IMR-90 (cell line): Measurements from ENCODE around the gene MMS19. TPM values are rescaled to one million over a fixed set of nuclear protein-coding genes. Genes with fewer than 3 reads are reported as not detected.

Experiments
- ATAC-seq: fragments of 200-7000 bp; cut with Tn5 transposase; 2 replicates; pipeline ENCODE4 v1.9.1; 2020; ENCODE audit warnings: low read depth, mild to moderate bottlenecking, moderate library complexity
- BruUV-seq: library from RNA; stranded (reverse); fragments of 400-500 nt; replicated peaks from 2 replicates; lab custom pipeline; 2021; lab: Mats Ljungman, UMichigan
- CTCF ChIA-PET: fragments of 300-600 bp; formaldehyde crosslinking; extraction: SDS; loops from one replicate; lab custom pipeline; 2021; ENCODE audit warnings: antibody characterized with exemption; lab: Yijun Ruan, JAX
- POLR2A ChIA-PET: fragments of 300-600 bp; sonication (Branson Sonifier 250); formaldehyde crosslinking; loops from one replicate; lab custom pipeline; 2022; ENCODE audit warnings: antibody characterized with exemption; ENCODE audit not compliant: unreplicated experiment; lab: Charles Lee
- DNase-seq: peaks from one replicate; pipeline ENCODE4 v3.0.0; 2013
- H2AFZ ChIP-seq: replicated peaks from 2 replicates; pipeline ENCODE3; 2013; ENCODE audit warnings: low read length, mild to moderate bottlenecking; ENCODE audit not compliant: poor library complexity
- H2AK5ac ChIP-seq: 2 replicates; pipeline ENCODE4 v1.6.1; 2013; ENCODE audit warnings: low read depth, low read length, inconsistent platforms
- H2AK9ac ChIP-seq: replicated peaks from 2 replicates; pipeline ENCODE3; 2013; ENCODE audit warnings: mild to moderate bottlenecking, low read depth, low read length, moderate library complexity; ENCODE audit not compliant: poor library complexity
- H2BK120ac ChIP-seq: 2 replicates; pipeline ENCODE4 v1.6.1; 2013; ENCODE audit warnings: low read depth, low read length, inconsistent platforms
- H2BK15ac ChIP-seq: 3 replicates; pipeline ENCODE4 v1.6.1; 2013; ENCODE audit warnings: low read depth, low read length, inconsistent platforms
- H2BK20ac ChIP-seq: 2 replicates; pipeline ENCODE4 v1.6.1; 2013; ENCODE audit warnings: low read depth, mild to moderate bottlenecking, inconsistent platforms, low read length, moderate library complexity
- H2BK5ac ChIP-seq: 2 replicates; pipeline ENCODE4 v1.6.1; 2013; ENCODE audit warnings: mild to moderate bottlenecking, low read depth, low read length, inconsistent platforms; ENCODE audit not compliant: poor library complexity, severe bottlenecking
- H3K14ac ChIP-seq: replicated peaks from 2 replicates; pipeline ENCODE4 v1.6.1; 2013; ENCODE audit warnings: low read depth, low read length, inconsistent platforms
- H3K18ac ChIP-seq: 2 replicates; pipeline ENCODE4 v1.6.1; 2013; ENCODE audit warnings: low read depth, low read length, control low read depth
- H3K23ac ChIP-seq: 2 replicates; pipeline ENCODE4 v1.6.1; 2013; ENCODE audit warnings: low read depth, low read length, inconsistent platforms
- H3K27ac ChIP-seq: 2 replicates; pipeline ENCODE4 v1.5.1; 2013; ENCODE audit warnings: mild to moderate bottlenecking, control low read depth, low read length; ENCODE audit not compliant: insufficient read depth
- H3K27me3 ChIP-seq: 2 replicates; pipeline ENCODE4 v1.6.1; 2013; ENCODE audit warnings: low read length; ENCODE audit not compliant: control insufficient read depth, insufficient read depth
- H3K36me3 ChIP-seq: 2 replicates; pipeline ENCODE4 v1.6.1; 2013; ENCODE audit warnings: low read length, mixed read lengths; ENCODE audit not compliant: control insufficient read depth, insufficient read depth
- H3K4ac ChIP-seq: 2 replicates; pipeline ENCODE4 v1.6.1; 2013; ENCODE audit warnings: low read depth, low read length, inconsistent platforms
- H3K4me1 ChIP-seq: 2 replicates; pipeline ENCODE4 v1.6.1; 2013; ENCODE audit warnings: low read length, mixed read lengths; ENCODE audit not compliant: control insufficient read depth, insufficient read depth
- H3K4me2 ChIP-seq: 2 replicates; pipeline ENCODE4 v1.6.1; 2013; ENCODE audit warnings: low read depth, mild to moderate bottlenecking, control low read depth, low read length, moderate library complexity
- H3K4me3 ChIP-seq: 2 replicates; pipeline ENCODE4 v1.5.1; 2013; ENCODE audit warnings: low read depth, mild to moderate bottlenecking, control low read depth, low read length, moderate library complexity; ENCODE audit not compliant: insufficient read depth
- H3K56ac ChIP-seq: 2 replicates; pipeline ENCODE4 v1.6.1; 2013; ENCODE audit warnings: low read length, inconsistent platforms; ENCODE audit not compliant: insufficient read depth; ENCODE audit errors: extremely low read depth
- H3K79me1 ChIP-seq, 2 experiments: 2 replicates each; pipeline ENCODE4 v1.6.1; 2013; ENCODE audit warnings: low read length in 2 of 2, inconsistent platforms in 1 of 2, low read depth in 1 of 2
- H3K9ac ChIP-seq: 2 replicates; pipeline ENCODE4 v1.6.1; 2013; ENCODE audit warnings: low read depth, low read length, control low read depth
- H3K9me1 ChIP-seq: 2 replicates; pipeline ENCODE4 v1.6.1; 2013; ENCODE audit warnings: low read length, inconsistent platforms; ENCODE audit not compliant: insufficient read depth
- H3K9me3 ChIP-seq: 2 replicates; pipeline ENCODE4 v1.6.1; 2013; ENCODE audit warnings: low read length; ENCODE audit not compliant: control insufficient read depth, insufficient read depth
- H4K20me1 ChIP-seq: 2 replicates; pipeline ENCODE4 v1.6.1; 2013; ENCODE audit warnings: low read length, inconsistent platforms; ENCODE audit not compliant: insufficient read depth
- H4K5ac ChIP-seq: 2 replicates; pipeline ENCODE4 v1.6.1; 2013; ENCODE audit warnings: mild to moderate bottlenecking, low read depth, low read length, control low read depth
- H4K8ac ChIP-seq, 2 experiments: 2 replicates each; pipeline ENCODE4 v1.6.1; 2013; ENCODE audit warnings: low read depth in 2 of 2, low read length in 2 of 2, control low read depth in 1 of 2, inconsistent platforms in 1 of 2
- H4K91ac ChIP-seq: 2 replicates; pipeline ENCODE4 v1.6.1; 2013; ENCODE audit warnings: low read depth, low read length, inconsistent platforms; ENCODE audit not compliant: insufficient read depth
- CEBPB ChIP-seq: IDR thresholded peaks from 2 replicates; pipeline ENCODE4 v1.6.1; 2012; ENCODE audit warnings: low read depth, low read length, improper control_type of control experiment
- CTCF ChIP-seq: conservative IDR thresholded peaks from 2 replicates; pipeline ENCODE4 v1.5.1; 2012; ENCODE audit warnings: mild to moderate bottlenecking, low read depth, low read length, improper control_type of control experiment
- ELK1 ChIP-seq: fragments of 150-350 bp; IDR thresholded peaks from 2 replicates; pipeline ENCODE4 v1.6.1; 2016; ENCODE audit warnings: low read depth, mild to moderate bottlenecking, low read length, moderate library complexity, borderline replicate concordance
- FOS ChIP-seq: fragments of 150-350 bp; IDR thresholded peaks from 2 replicates; pipeline ENCODE4 v1.6.1; 2016; ENCODE audit warnings: low read depth, low read length
- MAFK ChIP-seq: IDR thresholded peaks from 2 replicates; pipeline ENCODE4 v1.6.1; 2012; ENCODE audit warnings: low read depth, low read length, improper control_type of control experiment
- MAZ ChIP-seq: IDR thresholded peaks from 2 replicates; pipeline ENCODE4 v1.6.1; 2012; ENCODE audit warnings: low read depth, mild to moderate bottlenecking, low read length, improper control_type of control experiment, moderate library complexity, borderline replicate concordance
- MXI1 ChIP-seq: IDR thresholded peaks from 2 replicates; pipeline ENCODE4 v1.6.1; 2012; ENCODE audit warnings: low read depth, mild to moderate bottlenecking, low read length, moderate library complexity, borderline replicate concordance
- NFE2L2 ChIP-seq: fragments of 150-350 bp; IDR thresholded peaks from 2 replicates; pipeline ENCODE4 v1.6.1; 2016; ENCODE audit warnings: low read depth, mild to moderate bottlenecking, low read length
- POLR2A ChIP-seq: IDR thresholded peaks from 2 replicates; pipeline ENCODE4 v1.6.1; 2012; ENCODE audit warnings: mild to moderate bottlenecking, low read depth, low read length
- RAD21 ChIP-seq: IDR thresholded peaks from 2 replicates; pipeline ENCODE4 v1.6.1; 2012; ENCODE audit warnings: low read length, improper control_type of control experiment
- RCOR1 ChIP-seq: IDR thresholded peaks from 2 replicates; pipeline ENCODE4 v1.6.1; 2012; ENCODE audit warnings: mild to moderate bottlenecking, low read length, improper control_type of control experiment; ENCODE audit not compliant: insufficient replicate concordance
- RFX5 ChIP-seq: IDR thresholded peaks from 2 replicates; pipeline ENCODE4 v1.8.0; 2012; ENCODE audit warnings: low read depth, mild to moderate bottlenecking, low read length, moderate library complexity
- SMC3 ChIP-seq: fragments of 150-350 bp; IDR thresholded peaks from 2 replicates; pipeline ENCODE4 v1.6.1; 2016; ENCODE audit warnings: low read depth, mild to moderate bottlenecking, antibody characterized with exemption, low read length, moderate library complexity
- USF2 ChIP-seq: fragments of 150-350 bp; IDR thresholded peaks from 2 replicates; pipeline ENCODE4 v1.6.1; 2017; ENCODE audit warnings: mild to moderate bottlenecking, antibody characterized with exemption, low read length, low read depth
- WGBS, 2 experiments: methylation state at CpG; one replicate each; pipeline versions ENCODE4 v1.1.5 to v1.1.7; 2013; ENCODE audit warnings: missing lambda C conversion rate in 2 of 2; ENCODE audit not compliant: insufficient read length in 1 of 2; ENCODE audit errors: extremely low coverage in 2 of 2; 5-methylcytosine and 5-hydroxymethylcytosine counted together
- dilution Hi-C: fragments of 300-500 bp; cut with HindIII; formaldehyde crosslinking; loops from one replicate; pipeline ENCODE4 v1.14.3; 2018; ENCODE audit warnings: low sequenced_read_pairs; ENCODE audit not compliant: unreplicated experiment
- in situ Hi-C: fragments of 300-500 bp; cut with MboI; formaldehyde crosslinking; loops from 3 replicates; pipeline ENCODE4 v1.14.3; 2019; ENCODE audit warnings: low sequenced_read_pairs, inconsistent platforms, mixed read lengths
- intact Hi-C: fragments of 100-400 bp; cut with micrococcal nuclease; formaldehyde crosslinking; loops from 2 replicates; pipeline ENCODE4 v1.10.0; 2022
- polyA plus RNA-seq, 3 experiments: library from polyadenylated mRNA; depleted of rRNA; stranded (reverse); fragments of >200 nt; gene quantifications; 2 replicates each; pipeline ENCODE4 v1.2.3, GENCODE V29; 2012; ENCODE audit warnings: low replicate concordance in 1 of 3
- total RNA-seq: library from RNA; depleted of rRNA; stranded (reverse); fragments of >200 nt; gene quantifications from 2 replicates; pipeline ENCODE4 v1.2.3, GENCODE V29; 2012

Gene MMS19
- total and polyA plus RNA-seq, 2 of the 4 experiments (the other 2 are of a cell fraction), result 70.1 to 72.7 TPM

GRCh38 chr10:97539523-97540200 lies 41.4 kb upstream of the MMS19 start:
- Histone ChIP-seq H3K27me3 (no peaks in the 10 kb centered on the region), H3K4ac (peak overlapping the region; percentile 83), H3K4me1 (peaks cover 39% of the 10 kb centered on the region), H3K27ac (peak overlapping the region; percentile 83), H3K36me3 (no peaks in the 10 kb centered on the region), H2AK9ac (peak overlapping the region; percentile 93), H2BK5ac (peak overlapping the region; percentile 75), H3K14ac (peak overlapping the region; percentile 91), H3K23ac (no peak overlapping the region), H4K91ac (peak overlapping the region; percentile 93), H2BK20ac (peak overlapping the region; percentile 83), H2AFZ (peak overlapping the region; percentile 69), H2AK5ac (peak overlapping the region; percentile 91), H3K4me3 (no peak overlapping the region), H2BK15ac (peak overlapping the region; percentile 82; the same call in 2 of the 3 replicates), H2BK120ac (peak overlapping the region; percentile 81), H4K5ac (peak overlapping the region; percentile 14; the same call in 1 of the 2 replicates), H4K20me1 (no peaks in the 10 kb centered on the region), H4K8ac (peak overlapping the region; percentile 68 to 84), H3K4me2 (peak overlapping the region; percentile 16), H3K9ac (peak overlapping the region; percentile 35), H3K18ac (peak overlapping the region; percentile 62), H3K9me1 (peaks cover 21% of the 10 kb centered on the region), H3K9me3 (no peaks in the 10 kb centered on the region), H3K79me1 (peaks cover 15 to 75% of the 10 kb centered on the region in 2 experiments), H3K56ac (peak overlapping the region; percentile 54; the same call in 1 of the 2 replicates)
- no CpG with 5 or more reads among the region's 6 CpGs for WGBS, 2 experiments
- ChIA-PET CTCF (interaction anchor here (1.2 kb wide), 1 partner anchor 14 kb away, joined by 3 read pairs; no protein-coding TSS in a partner anchor), POLR2A (interaction anchor here (1.4 kb wide), 1 partner anchor 42 kb away, joined by 4 read pairs; no protein-coding TSS in a partner anchor)
- DNase-seq (peak; percentile 84), ATAC-seq (peak; percentile 66)
- dilution Hi-C loops, result no loop called here
- intact Hi-C loops, result no loop called here
- BruUV-seq, result no TSS peak
- in situ Hi-C loops, result no loop called here
- no peak for TF ChIP-seq USF2
- TF ChIP-seq RCOR1, result peak; percentile 66
- no peak for TF ChIP-seq RFX5
- TF ChIP-seq MXI1, result no peak
- 0 out of 2 replicates have a peak, but pooled peaks have one; percentile 16 for TF ChIP-seq RAD21
- TF ChIP-seq SMC3, result no peak; the same call in 1 of the 2 replicates
- peak; percentile 46 for TF ChIP-seq CTCF
- TF ChIP-seq POLR2A, result peak; percentile 35; the same call in 1 of the 2 replicates
- no peak for TF ChIP-seq FOS
- peak; percentile 83 for TF ChIP-seq CEBPB
- TF ChIP-seq NFE2L2, result no peak
- no peak for TF ChIP-seq MAFK
- peak; percentile 72 for TF ChIP-seq MAZ
- TF ChIP-seq ELK1, result no peak
